ENCODE measurements around the gene SPDL1. TPM values are rescaled to one million over a fixed set of nuclear protein-coding genes. Genes with fewer than 3 reads are reported as not detected.

Gene SPDL1
- total RNA-seq (10 to 100 TPM; 39.1 to 43.1 TPM), polyA plus RNA-seq (6.6 TPM)

- H3K27ac Mint-ChIP-seq = peak within 1 kb of the TSS; percentile 85 to 97 (median 88)
- H3K4me3 Mint-ChIP-seq = peak within 1 kb of the TSS; percentile 96 to 99 (median 97)
- Histone ChIP-seq H3K4me1 (ENCODE audit: insufficient read depth, low read length) (peaks cover 15% of the 10 kb centered on the region), H3K36me3 (ENCODE audit: insufficient read depth, low read length) (no peaks in the 10 kb centered on the region), H3K9me3 (ENCODE audit: low read length) (no peaks in the 10 kb centered on the region), H3K27me3 (ENCODE audit: insufficient read depth, low read length, poor library complexity, severe bottlenecking) (no peaks in the 10 kb centered on the region), H3K27ac (ENCODE audit: low read depth, low read length) (peak within 1 kb of the TSS; percentile 79), H3K4me3 (ENCODE audit: low read length) (peak within 1 kb of the TSS; percentile 93)
- peaks cover 6 to 7% of the 10 kb centered on the region in 2 donors for H3K27me3 Mint-ChIP-seq
- CTCF ChIA-PET = interaction anchor here (0.5 to 5.3 kb wide), 7 partner anchors 9 to 596 kb away, joined by 3 to 29 read pairs (median 3); no protein-coding TSS in a partner anchor
- peaks cover 0 to 13% (median 2%) of the 10 kb centered on the region in 3 donors for H3K36me3 Mint-ChIP-seq
- no peaks in the 10 kb centered on the region for H3K9me3 Mint-ChIP-seq
- peak; percentile 89 to 96 (median 92) for DNase-seq
- peaks cover 14 to 41% (median 38%) of the 10 kb centered on the region in 3 donors for H3K4me1 Mint-ChIP-seq
- POLR2A ChIA-PET = interaction anchor here (0.7 to 1.3 kb wide), 4 partner anchors 12 to 1004 kb away, joined by 6 to 10 read pairs (median 8); partner anchors contain the start of genes DOCK2 and PANK3
Measured at GRCh38 chr5:169583424-169584220, at the start of gene SPDL1. SPDL1 (plus strand) TSS chr5:169583773; CDS start chr5:169588417, 4,644 bp downstream.

- Mint-ChIP-seq H3K27me3 (peaks cover 2 to 35% of the 10 kb centered on the region in 2 donors), H3K4me1 (no peaks in the 10 kb centered on the region), H3K9me3 (no peaks in the 10 kb centered on the region), H3K4me3 (no peak overlapping the region), H3K27ac (peak overlapping the region in 1 of 8 donors; percentile 64), H3K36me3 (peaks cover 0 to 11% (median 0%) of the 10 kb centered on the region in 3 donors)
- CTCF ChIA-PET = no interaction called here
- no peaks in the 10 kb centered on the region for H3K9me3 ChIP-seq (ENCODE audit: low read length)
- no peaks in the 10 kb centered on the region for H3K36me3 ChIP-seq (ENCODE audit: insufficient read depth, low read length)
- H3K4me3 ChIP-seq (ENCODE audit: low read length) = no peak overlapping the region
- DNase-seq = no peak
- POLR2A ChIA-PET = no interaction called here
- H3K27me3 ChIP-seq (ENCODE audit: insufficient read depth, low read length, poor library complexity, severe bottlenecking) = no peaks in the 10 kb centered on the region
- no peak overlapping the region for H3K27ac ChIP-seq (ENCODE audit: low read depth, low read length)
- H3K4me1 ChIP-seq (ENCODE audit: insufficient read depth, low read length) = no peaks in the 10 kb centered on the region
Measured at GRCh38 chr5:169534311-169534880, 49.2 kb upstream of the SPDL1 start.

- H3K27ac Mint-ChIP-seq = no peak overlapping the region
- no peak overlapping the region for H3K4me3 ChIP-seq (ENCODE audit: low read length)
- ChIA-PET POLR2A (no interaction called here), CTCF (no interaction called here)
- no peak overlapping the region for H3K27ac ChIP-seq (ENCODE audit: low read depth, low read length)
- no peaks in the 10 kb centered on the region for H3K27me3 ChIP-seq (ENCODE audit: insufficient read depth, low read length, poor library complexity, severe bottlenecking)
- H3K27me3 Mint-ChIP-seq = peaks cover 2 to 30% of the 10 kb centered on the region in 2 donors
- peaks cover 0 to 11% (median 0%) of the 10 kb centered on the region in 3 donors for H3K36me3 Mint-ChIP-seq
- no peak overlapping the region for H3K4me3 Mint-ChIP-seq
- DNase-seq = no peak
- no peaks in the 10 kb centered on the region for H3K9me3 ChIP-seq (ENCODE audit: low read length)
- H3K36me3 ChIP-seq (ENCODE audit: insufficient read depth, low read length) = no peaks in the 10 kb centered on the region
- H3K4me1 Mint-ChIP-seq = no peaks in the 10 kb centered on the region
- H3K9me3 Mint-ChIP-seq = no peaks in the 10 kb centered on the region
- no peaks in the 10 kb centered on the region for H3K4me1 ChIP-seq (ENCODE audit: insufficient read depth, low read length)
Measured at GRCh38 chr5:169534939-169535338, 48.6 kb upstream of the SPDL1 start.

- Histone ChIP-seq H3K4me3 (ENCODE audit: low read length) (no peak overlapping the region), H3K36me3 (ENCODE audit: insufficient read depth, low read length) (no peaks in the 10 kb centered on the region), H3K27ac (ENCODE audit: low read depth, low read length) (no peak overlapping the region), H3K9me3 (ENCODE audit: low read length) (no peaks in the 10 kb centered on the region), H3K4me1 (ENCODE audit: insufficient read depth, low read length) (no peaks in the 10 kb centered on the region), H3K27me3 (ENCODE audit: insufficient read depth, low read length, poor library complexity, severe bottlenecking) (no peaks in the 10 kb centered on the region)
- H3K27me3 Mint-ChIP-seq = peaks cover 8 to 9% of the 10 kb centered on the region in 2 donors
- H3K36me3 Mint-ChIP-seq = peaks cover 0 to under 1% (median 0%) of the 10 kb centered on the region in 3 donors
- H3K9me3 Mint-ChIP-seq = no peaks in the 10 kb centered on the region
- H3K4me3 Mint-ChIP-seq = no peak overlapping the region
- no peaks in the 10 kb centered on the region for H3K4me1 Mint-ChIP-seq
- H3K27ac Mint-ChIP-seq = no peak overlapping the region
- POLR2A ChIA-PET = no interaction called here
- no peak for DNase-seq
- CTCF ChIA-PET = no interaction called here
Measured at GRCh38 chr5:169538944-169539343, 44.6 kb upstream of the SPDL1 start.

- POLR2A ChIA-PET = no interaction called here
- H3K27me3 Mint-ChIP-seq = peaks cover 16 to 27% of the 10 kb centered on the region in 2 donors
Measured at GRCh38 chr5:169542811-169543210, 40.8 kb upstream of the SPDL1 start.

GRCh38 chr5:169544264-169544950, 39.2 kb upstream of the SPDL1 start:
- H3K4me1 ChIP-seq (ENCODE audit: insufficient read depth, low read length) = no peaks in the 10 kb centered on the region
- no peak overlapping the region for H3K4me3 ChIP-seq (ENCODE audit: low read length)
- POLR2A ChIA-PET = interaction anchor here (0.6 kb wide), 1 partner anchor 1080 kb away, joined by 4 read pairs; no protein-coding TSS in a partner anchor
- Mint-ChIP-seq H3K9me3 (no peaks in the 10 kb centered on the region), H3K27me3 (peaks cover 22 to 43% of the 10 kb centered on the region in 2 donors), H3K4me1 (no peaks in the 10 kb centered on the region), H3K27ac (no peak overlapping the region), H3K4me3 (no peak overlapping the region), H3K36me3 (no peaks in the 10 kb centered on the region)
- no peaks in the 10 kb centered on the region for H3K27me3 ChIP-seq (ENCODE audit: insufficient read depth, low read length, poor library complexity, severe bottlenecking)
- H3K9me3 ChIP-seq (ENCODE audit: low read length) = no peaks in the 10 kb centered on the region
- CTCF ChIA-PET = no interaction called here
- H3K36me3 ChIP-seq (ENCODE audit: insufficient read depth, low read length) = no peaks in the 10 kb centered on the region
- no peak overlapping the region for H3K27ac ChIP-seq (ENCODE audit: low read depth, low read length)
- no peak for DNase-seq

More at GRCh38 chr5:169542811-169543210, 40.8 kb upstream of the SPDL1 start:
- Histone ChIP-seq H3K4me3 (ENCODE audit: low read length) (no peak overlapping the region), H3K9me3 (ENCODE audit: low read length) (no peaks in the 10 kb centered on the region), H3K4me1 (ENCODE audit: insufficient read depth, low read length) (no peaks in the 10 kb centered on the region), H3K27me3 (ENCODE audit: insufficient read depth, low read length, poor library complexity, severe bottlenecking) (no peaks in the 10 kb centered on the region), H3K27ac (ENCODE audit: low read depth, low read length) (no peak overlapping the region), H3K36me3 (ENCODE audit: insufficient read depth, low read length) (no peaks in the 10 kb centered on the region)
- no peaks in the 10 kb centered on the region for H3K4me1 Mint-ChIP-seq
- no peak overlapping the region for H3K27ac Mint-ChIP-seq
- CTCF ChIA-PET = no interaction called here
- no peaks in the 10 kb centered on the region for H3K36me3 Mint-ChIP-seq
- H3K4me3 Mint-ChIP-seq = no peak overlapping the region
- H3K9me3 Mint-ChIP-seq = no peaks in the 10 kb centered on the region
- no peak for DNase-seq

GRCh38 chr5:169545762-169546161, 37.8 kb upstream of the SPDL1 start:
- DNase-seq = no peak
- H3K36me3 ChIP-seq (ENCODE audit: insufficient read depth, low read length) = no peaks in the 10 kb centered on the region
- Mint-ChIP-seq H3K4me3 (no peak overlapping the region), H3K4me1 (no peaks in the 10 kb centered on the region), H3K36me3 (no peaks in the 10 kb centered on the region), H3K27me3 (peaks cover 33 to 57% of the 10 kb centered on the region in 2 donors), H3K9me3 (no peaks in the 10 kb centered on the region), H3K27ac (no peak overlapping the region)
- ChIA-PET CTCF (no interaction called here), POLR2A (no interaction called here)
- H3K27me3 ChIP-seq (ENCODE audit: insufficient read depth, low read length, poor library complexity, severe bottlenecking) = no peaks in the 10 kb centered on the region
- no peak overlapping the region for H3K4me3 ChIP-seq (ENCODE audit: low read length)
- H3K9me3 ChIP-seq (ENCODE audit: low read length) = no peaks in the 10 kb centered on the region
- no peaks in the 10 kb centered on the region for H3K4me1 ChIP-seq (ENCODE audit: insufficient read depth, low read length)
- no peak overlapping the region for H3K27ac ChIP-seq (ENCODE audit: low read depth, low read length)

GRCh38 chr5:169546346-169546745, 37.2 kb upstream of the SPDL1 start:
- H3K4me3 ChIP-seq (ENCODE audit: low read length) = no peak overlapping the region
- DNase-seq = no peak
- CTCF ChIA-PET = no interaction called here
- peaks cover 33 to 63% of the 10 kb centered on the region in 2 donors for H3K27me3 Mint-ChIP-seq
- H3K27me3 ChIP-seq (ENCODE audit: insufficient read depth, low read length, poor library complexity, severe bottlenecking) = no peaks in the 10 kb centered on the region
- no peak overlapping the region for H3K4me3 Mint-ChIP-seq
- H3K36me3 ChIP-seq (ENCODE audit: insufficient read depth, low read length) = no peaks in the 10 kb centered on the region
- no peaks in the 10 kb centered on the region for H3K9me3 ChIP-seq (ENCODE audit: low read length)
- no peak overlapping the region for H3K27ac Mint-ChIP-seq
- no peaks in the 10 kb centered on the region for H3K4me1 Mint-ChIP-seq
- H3K4me1 ChIP-seq (ENCODE audit: insufficient read depth, low read length) = no peaks in the 10 kb centered on the region
- H3K27ac ChIP-seq (ENCODE audit: low read depth, low read length) = no peak overlapping the region
- no peaks in the 10 kb centered on the region for H3K9me3 Mint-ChIP-seq
- POLR2A ChIA-PET = no interaction called here
- no peaks in the 10 kb centered on the region for H3K36me3 Mint-ChIP-seq

All from CD8-positive, alpha-beta memory T cell (primary cell).